GM21576 (cell line): Measurements from ENCODE around the gene CACNA2D3.

Experiments used
- ATAC-seq: cut with Tn5 transposase; IDR thresholded peaks from one replicate; pipeline ENCODE4 v1.9.1; 2021; ENCODE audit warnings: mild to moderate bottlenecking, moderate library complexity; ENCODE audit not compliant: unreplicated experiment

Gene CACNA2D3

GRCh38 chr3:54713031-54713430 lies 590.7 kb downstream of the CACNA2D3 start:
- ATAC-seq: no peak

- no peak for ATAC-seq
Observed at GRCh38 chr3:54713455-54713854, 591.1 kb downstream of the CACNA2D3 start.

- ATAC-seq: no peak
Observed at GRCh38 chr3:54714035-54714434, 591.7 kb downstream of the CACNA2D3 start.

GRCh38 chr3:54717506-54717905 lies 595.2 kb downstream of the CACNA2D3 start:
- no peak for ATAC-seq

- ATAC-seq: no peak
Observed at GRCh38 chr3:54719914-54720313, 597.6 kb downstream of the CACNA2D3 start.

- no peak for ATAC-seq
Observed at GRCh38 chr3:54720604-54721003, 598.3 kb downstream of the CACNA2D3 start.

- no peak for ATAC-seq
Observed at GRCh38 chr3:54731732-54732445, 609.5 kb downstream of the CACNA2D3 start.

GRCh38 chr3:54733106-54734006 lies 611.0 kb downstream of the CACNA2D3 start:
- no peak for ATAC-seq

- no peak for ATAC-seq
Observed at GRCh38 chr3:54736459-54736858, 614.1 kb downstream of the CACNA2D3 start.

- ATAC-seq: no peak
Observed at GRCh38 chr3:54743755-54744154, 621.4 kb downstream of the CACNA2D3 start.

- no peak for ATAC-seq
Observed at GRCh38 chr3:54744291-54744690, 621.9 kb downstream of the CACNA2D3 start.

- no peak for ATAC-seq
Observed at GRCh38 chr3:54745843-54746242, 623.5 kb downstream of the CACNA2D3 start.

- no peak for ATAC-seq
Observed at GRCh38 chr3:54746722-54747121, 624.4 kb downstream of the CACNA2D3 start.

- no peak for ATAC-seq
Observed at GRCh38 chr3:54755756-54756155, 633.4 kb downstream of the CACNA2D3 start.

- no peak for ATAC-seq
Observed at GRCh38 chr3:54756330-54756731, 634.0 kb downstream of the CACNA2D3 start.

- no peak for ATAC-seq
Observed at GRCh38 chr3:54758461-54758860, 636.1 kb downstream of the CACNA2D3 start.

GRCh38 chr3:54759166-54759565 lies 636.8 kb downstream of the CACNA2D3 start:
- no peak for ATAC-seq

- ATAC-seq: no peak
Observed at GRCh38 chr3:54760201-54760600, 637.8 kb downstream of the CACNA2D3 start.

GRCh38 chr3:54761637-54762036 lies 639.3 kb downstream of the CACNA2D3 start:
- ATAC-seq: no peak

- no peak for ATAC-seq
Observed at GRCh38 chr3:54764911-54765310, 642.6 kb downstream of the CACNA2D3 start.

- ATAC-seq: no peak
Observed at GRCh38 chr3:54771050-54771449, 648.7 kb downstream of the CACNA2D3 start.

GRCh38 chr3:54772051-54772450 lies 649.7 kb downstream of the CACNA2D3 start:
- no peak for ATAC-seq
